Esophagus squamous epithelium (tissue), 4 donors: Measurements from ENCODE around the gene CYP2W1.

ENCODE experiments used
- CTCF ChIP-seq, 6 experiments: fragments of 450-650 bp in 4 of 6; fragments of 200-600 bp in 2 of 6; sonication (generic) in 2 of 6; IDR thresholded peaks; one replicate each; pipeline ENCODE4 v1.5.1; 2016 to 2019; ENCODE audit warnings: antibody characterized with exemption in 6 of 6, mild to moderate bottlenecking in 4 of 6, moderate library complexity in 4 of 6
- POLR2A ChIP-seq, 4 donors: fragments of 450-650 bp; IDR thresholded peaks; one replicate each; pipeline ENCODE4 v1.6.1; 2017; ENCODE audit warnings: antibody characterized with exemption in 4 of 4, mild to moderate bottlenecking in 4 of 4, moderate library complexity in 3 of 4

DNA sequence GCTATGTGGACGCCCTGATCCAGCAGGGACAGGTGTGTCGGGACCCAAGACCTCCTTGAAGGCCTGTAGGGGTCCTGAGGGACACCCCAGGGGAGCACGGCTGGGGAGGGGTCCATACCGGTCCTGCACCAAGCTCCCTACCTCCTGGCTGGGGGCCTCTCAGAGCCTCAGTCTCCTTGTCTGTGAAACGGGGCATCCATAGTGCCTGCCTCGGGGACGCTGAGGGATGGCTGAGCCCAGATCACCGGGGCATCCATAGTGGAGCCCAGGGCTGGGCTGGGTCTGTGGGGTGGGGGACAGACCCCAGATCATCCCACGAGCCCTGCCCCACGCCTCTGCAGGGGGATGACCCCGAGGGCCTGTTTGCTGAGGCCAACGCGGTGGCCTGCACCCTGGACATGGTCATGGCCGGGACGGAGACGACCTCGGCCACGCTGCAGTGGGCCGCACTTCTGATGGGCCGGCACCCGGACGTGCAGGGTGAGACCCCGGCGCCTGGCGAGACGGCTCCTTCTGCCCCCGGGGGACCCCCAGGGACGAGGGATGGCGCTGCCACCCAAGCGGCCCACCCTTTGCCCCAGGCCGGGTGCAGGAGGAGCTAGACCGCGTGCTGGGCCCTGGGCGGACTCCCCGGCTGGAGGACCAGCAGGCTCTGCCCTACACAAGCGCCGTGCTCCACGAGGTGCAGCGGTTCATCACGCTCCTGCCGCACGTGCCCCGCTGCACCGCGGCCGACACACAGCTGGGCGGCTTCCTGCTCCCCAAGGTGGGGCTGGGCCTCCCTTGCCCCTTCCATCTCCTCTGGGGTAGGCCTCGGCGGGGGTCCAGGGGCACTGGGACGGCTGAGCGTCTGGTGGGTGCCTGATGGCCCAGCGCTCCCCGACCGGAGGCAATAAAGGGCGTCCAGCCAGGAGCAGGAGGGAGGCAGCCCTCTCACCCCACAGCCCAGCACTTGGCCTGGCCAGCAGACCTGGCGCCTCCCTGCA lies 4.1 kb downstream of the CYP2W1 start:
- no peak for TF ChIP-seq CTCF (IDR thresholded peaks at IDR 0.05)
- no peak for TF ChIP-seq POLR2A (IDR thresholded peaks at IDR 0.05)
